ENCODE measurements around the gene MCIDAS. TPM values are rescaled to one million over a fixed set of nuclear protein-coding genes. Genes with fewer than 3 reads are reported as not detected.

The MCIDAS gene
- total RNA-seq, 1 donor from 2014 or later: not detected

DNA sequence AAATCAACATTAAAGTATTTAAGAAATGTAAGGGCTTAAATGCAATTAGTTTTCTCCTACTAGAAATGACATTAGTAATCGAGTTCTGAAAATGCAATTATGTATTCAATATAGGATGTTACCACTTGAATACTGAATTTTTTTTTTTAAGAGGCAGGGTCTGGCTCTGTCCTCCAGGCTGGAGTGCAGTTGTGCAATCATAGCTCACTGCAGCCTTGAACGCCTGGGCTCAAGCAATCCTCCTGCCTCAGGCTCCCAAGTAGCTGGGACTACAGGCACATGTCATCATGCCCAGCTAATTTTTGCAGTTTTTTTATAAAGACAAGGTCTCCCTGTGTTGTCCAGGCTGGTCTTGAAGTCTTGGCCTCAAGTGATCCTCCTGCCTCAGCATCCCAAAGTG lies 55.6 kb downstream of the MCIDAS start:
- DNase-seq (ENCODE audit: low spot score): no peak

Small RNA genes lying within 50 kb of the gene (microRNA-seq; reads per million reads assigned to microRNA genes)
- gene MIR449A (ENCODE audit: borderline number of aligned reads) (2.2 reads per million), gene MIR449B (ENCODE audit: borderline number of aligned reads) (not detected), gene MIR449C (ENCODE audit: borderline number of aligned reads) (not detected)

Other genes with a start within 250 kb of the MCIDAS start
- gene ESM1, start 241.7 kb downstream of the MCIDAS start, total RNA-seq: not detected
- gene GZMK, start 203.1 kb downstream of the MCIDAS start, total RNA-seq: 1.3 TPM
- gene GZMA, start 124.7 kb downstream of the MCIDAS start, total RNA-seq: 1.0 TPM
- gene GPX8, start 67.1 kb downstream of the MCIDAS start, total RNA-seq: 20.5 TPM
- gene CDC20B, start 54.1 kb downstream of the MCIDAS start, total RNA-seq: not detected
- gene CCNO, start 6.3 kb upstream of the MCIDAS start, total RNA-seq: not detected
- gene DHX29, start 80.4 kb upstream of the MCIDAS start, total RNA-seq: 28.3 TPM
- gene MTREX, start 80.7 kb upstream of the MCIDAS start, total RNA-seq: 49.3 TPM